ENCODE results near the gene GAB1.

GAB1 gene

GRCh38 chr4:143394739-143395453 is 58.2 kb downstream of the GAB1 start:
- H3K4me1 ChIP-seq: peaks cover 5% of the 10 kb centered on the region; the same call in 1 of the 2 replicates
- in situ Hi-C loops (cut with MboI; ENCODE audit: low sequenced_read_pairs): no loop called here
- no peaks in the 10 kb centered on the region for H3K27me3 ChIP-seq (ENCODE audit: low read depth)
- H3K4me3 ChIP-seq: no peak overlapping the region
- H3K9me3 ChIP-seq: no peaks in the 10 kb centered on the region
- no peaks in the 10 kb centered on the region for H3K36me3 ChIP-seq (replicated peaks)
- no peak for DNase-seq (ENCODE audit: low spot score in 2 of 2)

GRCh38 chr4:143396695-143397094 is 60.0 kb downstream of the GAB1 start:
- Histone ChIP-seq H3K36me3 (replicated peaks) (no peaks in the 10 kb centered on the region), H3K9me3 (no peaks in the 10 kb centered on the region), H3K4me3 (no peak overlapping the region), H3K27me3 (ENCODE audit: low read depth) (no peaks in the 10 kb centered on the region), H3K4me1 (peaks cover 5% of the 10 kb centered on the region; the same call in 1 of the 2 replicates)
- no peak for DNase-seq (ENCODE audit: low spot score in 2 of 2)
- in situ Hi-C loops (cut with MboI; ENCODE audit: low sequenced_read_pairs): no loop called here

- in situ Hi-C loops (cut with MboI; ENCODE audit: low sequenced_read_pairs): no loop called here
- DNase-seq (ENCODE audit: low spot score in 2 of 2): no peak
- Histone ChIP-seq H3K27me3 (ENCODE audit: low read depth) (no peaks in the 10 kb centered on the region), H3K9me3 (no peaks in the 10 kb centered on the region), H3K36me3 (replicated peaks) (no peaks in the 10 kb centered on the region), H3K4me1 (peaks cover 5% of the 10 kb centered on the region; the same call in 1 of the 2 replicates), H3K4me3 (no peak overlapping the region)
These were observed 60.7 kb downstream of the GAB1 start for GRCh38 chr4:143397335-143397734.

- H3K36me3 ChIP-seq (replicated peaks): no peaks in the 10 kb centered on the region
- in situ Hi-C loops (cut with MboI; ENCODE audit: low sequenced_read_pairs): no loop called here
- H3K27me3 ChIP-seq (ENCODE audit: low read depth): no peaks in the 10 kb centered on the region
- peaks cover 5% of the 10 kb centered on the region; the same call in 1 of the 2 replicates for H3K4me1 ChIP-seq
- H3K4me3 ChIP-seq: no peak overlapping the region
- no peaks in the 10 kb centered on the region for H3K9me3 ChIP-seq
- peak in 1 of 2 experiments; percentile 30 for DNase-seq (ENCODE audit: low spot score in 2 of 2)
These were observed 61.2 kb downstream of the GAB1 start for GRCh38 chr4:143397887-143398286.

GRCh38 chr4:143399113-143399949 is 62.7 kb downstream of the GAB1 start:
- Histone ChIP-seq H3K4me1 (peaks cover 8% of the 10 kb centered on the region; the same call in 1 of the 2 replicates), H3K4me3 (no peak overlapping the region), H3K27me3 (ENCODE audit: low read depth) (no peaks in the 10 kb centered on the region), H3K9me3 (no peaks in the 10 kb centered on the region), H3K36me3 (replicated peaks) (no peaks in the 10 kb centered on the region)
- in situ Hi-C loops (cut with MboI; ENCODE audit: low sequenced_read_pairs): no loop called here
- DNase-seq (ENCODE audit: low spot score in 2 of 2): peak; percentile 28 to 62

- Histone ChIP-seq H3K36me3 (replicated peaks) (no peaks in the 10 kb centered on the region), H3K4me3 (no peak overlapping the region), H3K9me3 (no peaks in the 10 kb centered on the region), H3K27me3 (ENCODE audit: low read depth) (no peaks in the 10 kb centered on the region), H3K4me1 (peaks cover 10% of the 10 kb centered on the region; the same call in 1 of the 2 replicates)
- DNase-seq (ENCODE audit: low spot score in 2 of 2): no peak
- in situ Hi-C loops (cut with MboI; ENCODE audit: low sequenced_read_pairs): no loop called here
These were observed 63.4 kb downstream of the GAB1 start for GRCh38 chr4:143400082-143400481.

- in situ Hi-C loops (cut with MboI; ENCODE audit: low sequenced_read_pairs): no loop called here
- no peak for DNase-seq (ENCODE audit: low spot score in 2 of 2)
These were observed 66.3 kb downstream of the GAB1 start for GRCh38 chr4:143402776-143403552.

GRCh38 chr4:143403553-143403820 is 66.8 kb downstream of the GAB1 start:
- Histone ChIP-seq H3K4me3 (no peak overlapping the region), H3K9me3 (no peaks in the 10 kb centered on the region), H3K4me1 (peaks cover 10% of the 10 kb centered on the region; the same call in 1 of the 2 replicates), H3K27me3 (ENCODE audit: low read depth) (no peaks in the 10 kb centered on the region), H3K36me3 (replicated peaks) (no peaks in the 10 kb centered on the region)
- in situ Hi-C loops (cut with MboI; ENCODE audit: low sequenced_read_pairs): no loop called here
- DNase-seq (ENCODE audit: low spot score in 2 of 2): no peak

More at GRCh38 chr4:143402776-143403552, 66.3 kb downstream of the GAB1 start:
- no peaks in the 10 kb centered on the region for H3K9me3 ChIP-seq
- H3K4me1 ChIP-seq: peaks cover 11% of the 10 kb centered on the region; the same call in 1 of the 2 replicates
- H3K36me3 ChIP-seq (replicated peaks): no peaks in the 10 kb centered on the region
- H3K4me3 ChIP-seq: no peak overlapping the region
- H3K27me3 ChIP-seq (ENCODE audit: low read depth): no peaks in the 10 kb centered on the region

- Histone ChIP-seq H3K27me3 (ENCODE audit: low read depth) (no peaks in the 10 kb centered on the region), H3K4me3 (no peak overlapping the region), H3K9me3 (no peaks in the 10 kb centered on the region), H3K36me3 (replicated peaks) (no peaks in the 10 kb centered on the region), H3K4me1 (peaks cover 10% of the 10 kb centered on the region; the same call in 1 of the 2 replicates)
- DNase-seq (ENCODE audit: low spot score in 2 of 2): no peak
- in situ Hi-C loops (cut with MboI; ENCODE audit: low sequenced_read_pairs): no loop called here
These were observed 67.9 kb downstream of the GAB1 start for GRCh38 chr4:143404555-143404954.

GRCh38 chr4:143405075-143405730 is 68.5 kb downstream of the GAB1 start:
- Histone ChIP-seq H3K4me1 (peaks cover 12% of the 10 kb centered on the region; the same call in 1 of the 2 replicates), H3K4me3 (no peak overlapping the region), H3K27me3 (ENCODE audit: low read depth) (no peaks in the 10 kb centered on the region), H3K36me3 (replicated peaks) (no peaks in the 10 kb centered on the region), H3K9me3 (no peaks in the 10 kb centered on the region)
- in situ Hi-C loops (cut with MboI; ENCODE audit: low sequenced_read_pairs): no loop called here
- no peak for DNase-seq (ENCODE audit: low spot score in 2 of 2)

GRCh38 chr4:143406523-143406922 is 69.8 kb downstream of the GAB1 start:
- Histone ChIP-seq H3K36me3 (replicated peaks) (no peaks in the 10 kb centered on the region), H3K4me3 (no peak overlapping the region), H3K27me3 (ENCODE audit: low read depth) (no peaks in the 10 kb centered on the region), H3K9me3 (no peaks in the 10 kb centered on the region), H3K4me1 (peaks cover 23% of the 10 kb centered on the region)
- in situ Hi-C loops (cut with MboI; ENCODE audit: low sequenced_read_pairs): no loop called here
- peak in 1 of 2 experiments; percentile 16 for DNase-seq (ENCODE audit: low spot score in 2 of 2)

GRCh38 chr4:143407474-143407873 is 70.8 kb downstream of the GAB1 start:
- in situ Hi-C loops (cut with MboI; ENCODE audit: low sequenced_read_pairs): no loop called here
- no peaks in the 10 kb centered on the region for H3K36me3 ChIP-seq (replicated peaks)
- no peak overlapping the region for H3K4me3 ChIP-seq
- DNase-seq (ENCODE audit: low spot score in 2 of 2): no peak
- no peaks in the 10 kb centered on the region for H3K27me3 ChIP-seq (ENCODE audit: low read depth)
- H3K4me1 ChIP-seq: peaks cover 31% of the 10 kb centered on the region
- H3K9me3 ChIP-seq: no peaks in the 10 kb centered on the region

GRCh38 chr4:143407888-143408287 is 71.2 kb downstream of the GAB1 start:
- Histone ChIP-seq H3K36me3 (replicated peaks) (no peaks in the 10 kb centered on the region), H3K27me3 (ENCODE audit: low read depth) (no peaks in the 10 kb centered on the region), H3K4me3 (no peak overlapping the region), H3K9me3 (no peaks in the 10 kb centered on the region), H3K4me1 (peaks cover 35% of the 10 kb centered on the region)
- DNase-seq (ENCODE audit: low spot score in 2 of 2): no peak
- in situ Hi-C loops (cut with MboI; ENCODE audit: low sequenced_read_pairs): no loop called here
